NK-92 (cell line): ENCODE results near the gene LPIN3.
"Not testable (repeated sequence)": the region's sequence is repeated elsewhere in the genome, so short reads cannot be mapped to it uniquely, and the experiment has no call there.

Source experiments
- DNase-seq: peaks from one replicate; lab custom pipeline; 2025; ENCODE audit not compliant: unreplicated experiment; lab: John Stamatoyannopoulos, UW

LPIN3 gene, protein sequence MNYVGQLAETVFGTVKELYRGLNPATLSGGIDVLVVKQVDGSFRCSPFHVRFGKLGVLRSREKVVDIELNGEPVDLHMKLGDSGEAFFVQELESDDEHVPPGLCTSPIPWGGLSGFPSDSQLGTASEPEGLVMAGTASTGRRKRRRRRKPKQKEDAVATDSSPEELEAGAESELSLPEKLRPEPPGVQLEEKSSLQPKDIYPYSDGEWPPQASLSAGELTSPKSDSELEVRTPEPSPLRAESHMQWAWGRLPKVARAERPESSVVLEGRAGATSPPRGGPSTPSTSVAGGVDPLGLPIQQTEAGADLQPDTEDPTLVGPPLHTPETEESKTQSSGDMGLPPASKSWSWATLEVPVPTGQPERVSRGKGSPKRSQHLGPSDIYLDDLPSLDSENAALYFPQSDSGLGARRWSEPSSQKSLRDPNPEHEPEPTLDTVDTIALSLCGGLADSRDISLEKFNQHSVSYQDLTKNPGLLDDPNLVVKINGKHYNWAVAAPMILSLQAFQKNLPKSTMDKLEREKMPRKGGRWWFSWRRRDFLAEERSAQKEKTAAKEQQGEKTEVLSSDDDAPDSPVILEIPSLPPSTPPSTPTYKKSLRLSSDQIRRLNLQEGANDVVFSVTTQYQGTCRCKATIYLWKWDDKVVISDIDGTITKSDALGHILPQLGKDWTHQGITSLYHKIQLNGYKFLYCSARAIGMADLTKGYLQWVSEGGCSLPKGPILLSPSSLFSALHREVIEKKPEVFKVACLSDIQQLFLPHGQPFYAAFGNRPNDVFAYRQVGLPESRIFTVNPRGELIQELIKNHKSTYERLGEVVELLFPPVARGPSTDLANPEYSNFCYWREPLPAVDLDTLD

DNA sequence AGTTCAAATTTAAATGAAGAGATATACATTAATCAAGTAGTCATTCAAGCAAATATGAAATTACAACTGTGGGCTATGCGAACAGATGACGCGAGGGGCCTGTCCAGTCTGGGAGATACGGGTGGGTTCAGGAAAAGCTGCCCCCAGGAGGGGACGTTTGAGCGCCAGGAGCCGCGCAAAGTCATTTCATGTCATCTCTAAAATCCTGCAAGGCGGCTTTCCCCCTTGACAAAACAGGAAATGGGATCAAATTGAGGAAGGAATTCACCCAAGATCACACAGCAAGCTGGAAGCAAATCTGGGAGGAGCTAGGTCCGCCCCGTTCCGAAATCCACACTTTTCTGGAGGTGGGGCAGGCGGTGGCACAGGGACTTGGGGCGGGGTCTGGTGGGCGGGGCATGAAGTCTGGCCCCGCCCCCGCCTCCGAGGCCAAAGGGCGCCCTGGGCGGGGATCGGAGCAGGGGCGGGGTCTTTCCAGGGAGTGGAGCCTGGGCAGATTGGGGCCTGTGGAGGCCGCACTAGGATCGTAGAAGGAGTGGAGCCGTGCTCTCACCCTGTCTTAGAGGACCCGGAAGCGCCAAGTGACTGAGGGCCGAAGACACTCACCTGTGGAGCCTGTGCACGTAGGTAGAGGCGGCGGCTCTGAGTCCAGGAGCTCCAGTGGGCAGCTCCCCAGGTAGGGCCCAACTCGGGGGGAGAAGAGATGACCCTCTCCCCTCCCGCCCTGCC is at the start of gene LPIN3:
Gene LPIN3 (plus strand): TSS at position 495 of the 729 bp plus-strand sequence. CDS start 4,983 bp downstream, outside the sequence.
- DNase-seq, result no peak

GRCh38 chr20:41293269-41294037 is 47.2 kb upstream of the LPIN3 start:
- no peak for DNase-seq

DNA sequence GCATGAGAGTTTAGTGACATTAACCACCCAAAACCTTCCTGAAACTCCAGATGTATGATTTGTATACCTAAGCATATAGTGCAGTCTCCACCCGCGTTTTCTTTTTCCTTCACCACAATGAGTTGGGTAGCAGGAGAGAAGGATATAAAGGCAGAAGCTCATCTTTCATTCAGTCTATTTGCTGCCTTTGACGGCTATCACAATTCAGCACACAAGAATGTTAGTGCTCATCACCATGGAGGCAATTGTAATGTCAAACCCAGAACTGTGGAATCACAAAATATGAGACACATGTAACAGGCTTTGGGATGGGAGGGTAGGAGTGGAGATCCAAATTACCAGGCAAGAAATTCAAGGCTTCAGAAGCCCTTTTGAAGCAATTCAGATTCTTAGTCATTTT is 40.7 kb upstream of the LPIN3 start:
- DNase-seq, result no peak

DNA sequence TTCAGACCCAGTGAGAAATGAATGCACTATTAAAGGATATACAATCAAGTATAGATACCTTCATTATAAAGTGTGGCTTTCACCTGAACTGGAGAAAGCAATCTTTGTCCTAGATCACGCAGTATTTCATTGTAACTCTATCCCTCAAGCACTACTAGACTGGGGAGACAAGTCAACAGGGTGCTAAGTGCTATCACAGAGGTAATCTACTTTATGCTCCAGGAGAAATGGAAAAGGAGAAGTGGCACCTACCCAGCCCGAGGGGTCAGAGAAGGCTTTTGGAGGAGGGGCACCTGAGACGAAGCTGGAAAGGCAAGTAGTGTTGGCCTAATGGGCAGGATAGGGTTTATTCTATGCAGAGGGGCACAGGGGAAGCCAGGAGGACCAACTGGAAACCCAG is 40.2 kb upstream of the LPIN3 start:
- DNase-seq, result no peak

- DNase-seq, result no peak
These were observed 39.7 kb upstream of the LPIN3 start for GRCh38 chr20:41300886-41301285.

DNA sequence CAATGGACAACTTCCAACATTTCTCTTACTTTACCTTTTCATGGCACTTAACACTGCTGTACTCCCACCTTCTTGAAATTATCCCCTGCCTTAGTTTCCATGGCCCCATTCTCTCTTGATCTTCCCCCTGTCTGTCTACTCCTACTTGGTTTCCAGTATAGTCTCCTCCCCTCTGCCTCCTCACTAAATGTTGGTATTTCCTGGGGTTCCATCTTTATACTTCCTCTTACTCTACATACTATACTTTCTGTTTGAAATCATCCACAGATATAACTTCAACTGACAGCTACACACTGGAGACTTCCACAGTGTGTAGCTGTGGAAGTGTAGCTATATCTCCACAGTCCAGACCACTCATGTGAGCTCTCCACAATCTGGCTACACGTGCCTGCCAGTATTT is 36.6 kb upstream of the LPIN3 start:
- DNase-seq, result no peak

DNA sequence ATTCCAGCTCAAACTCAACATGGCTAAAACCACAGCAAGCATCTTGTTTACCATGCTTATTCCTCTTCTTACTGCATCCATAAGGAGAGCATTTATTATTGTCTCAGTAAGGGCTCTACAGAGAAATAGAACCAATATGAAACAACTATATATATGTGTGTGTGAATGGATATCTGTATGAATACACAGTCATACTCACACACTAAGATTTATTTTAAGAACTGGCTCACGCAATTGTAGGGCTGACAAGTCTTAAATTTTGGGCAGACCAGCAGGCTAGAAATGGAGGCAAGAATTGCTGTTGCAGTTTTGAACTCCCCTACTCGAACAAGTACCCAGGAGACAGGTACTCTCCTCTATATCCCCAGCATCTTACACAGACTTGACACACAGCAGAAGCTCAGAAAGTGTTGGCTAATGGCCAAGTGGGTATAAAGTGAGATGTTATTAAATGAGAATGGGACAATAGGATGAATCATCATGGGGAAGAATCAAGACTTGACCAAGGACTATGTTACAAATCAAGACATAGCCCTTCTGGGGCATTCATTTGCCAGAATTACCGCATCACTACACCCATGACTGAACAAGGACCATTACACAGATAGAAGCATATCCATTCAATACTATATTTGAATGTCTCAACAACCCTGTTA is 36.1 kb upstream of the LPIN3 start:
- no peak for DNase-seq

GRCh38 chr20:41306061-41306727 is 34.4 kb upstream of the LPIN3 start:
- no peak for DNase-seq

GRCh38 chr20:41307021-41307420 is 33.6 kb upstream of the LPIN3 start:
- no peak for DNase-seq

- no peak for DNase-seq
These were observed 32.3 kb upstream of the LPIN3 start for GRCh38 chr20:41308290-41308711.

- no peak for DNase-seq
These were observed 31.8 kb upstream of the LPIN3 start for GRCh38 chr20:41308726-41309413.

- DNase-seq, result no peak
These were observed 30.8 kb upstream of the LPIN3 start for GRCh38 chr20:41309817-41310216.

DNA sequence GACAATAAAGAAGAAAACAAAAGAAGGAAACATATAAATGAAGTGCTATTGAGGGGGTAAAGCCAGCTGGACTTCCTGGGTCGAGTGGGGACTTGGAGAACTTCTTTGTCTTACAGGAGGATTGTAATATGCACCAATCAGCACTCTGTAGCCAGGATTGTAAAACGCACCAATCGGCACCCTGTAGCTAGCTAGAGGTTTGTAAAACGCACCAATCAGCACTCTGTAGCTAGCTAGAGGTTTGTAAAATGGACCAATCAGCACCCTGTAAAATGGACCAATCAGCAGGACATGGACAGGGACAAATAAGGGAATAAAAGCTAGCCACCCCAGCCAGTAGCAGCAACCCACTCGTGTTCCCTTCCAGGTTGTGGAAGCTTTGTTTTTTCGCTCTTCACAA is 28.6 kb upstream of the LPIN3 start:
- not testable (repeated sequence) for DNase-seq

- no peak for DNase-seq
These were observed 26.2 kb upstream of the LPIN3 start for GRCh38 chr20:41314386-41314785.

GRCh38 chr20:41316051-41316450 is 24.6 kb upstream of the LPIN3 start:
- DNase-seq, result no peak

DNA sequence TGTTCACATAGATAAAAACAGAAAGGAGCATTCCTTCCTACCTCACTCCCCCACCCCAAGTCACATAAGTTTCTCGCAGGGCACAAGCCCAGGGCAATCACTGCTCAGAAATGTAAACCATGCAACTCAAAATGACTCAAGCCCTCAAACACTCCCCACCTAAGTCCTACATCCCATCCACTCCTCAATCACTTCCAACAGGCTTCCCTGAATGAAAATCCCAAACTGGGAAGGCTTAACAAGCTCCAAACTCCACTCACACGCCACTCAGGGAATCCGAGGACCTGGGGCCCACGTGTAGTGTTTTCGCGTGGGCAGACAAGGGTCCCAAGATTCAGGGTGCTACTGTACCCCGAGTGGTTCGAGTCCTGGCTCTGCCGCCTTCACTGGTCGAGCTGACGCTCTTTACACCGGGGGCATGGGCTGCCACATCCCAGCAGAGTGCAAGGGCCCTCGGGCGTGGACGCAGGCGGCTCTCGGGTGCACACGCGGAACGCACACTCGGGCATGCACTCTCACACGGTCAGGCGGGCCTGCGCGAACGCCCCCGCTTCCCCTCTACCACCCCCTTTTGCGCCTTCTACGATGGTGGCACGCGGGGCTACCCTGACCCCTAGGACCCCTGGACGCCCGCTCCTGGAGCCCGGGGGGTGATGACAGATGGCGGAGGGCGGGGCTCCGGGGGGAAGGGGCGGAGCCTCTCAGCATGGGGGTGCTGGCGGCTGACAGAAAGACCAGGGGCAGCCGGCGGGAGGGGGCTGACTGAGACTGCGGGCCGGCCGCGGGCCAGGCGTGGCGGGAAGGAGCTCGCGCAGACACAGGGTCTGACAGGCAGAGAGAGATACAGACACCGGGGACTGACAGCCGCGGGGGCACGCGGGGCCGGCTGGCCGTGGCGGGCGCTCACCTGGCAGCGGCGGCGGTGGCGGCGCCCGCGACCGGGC is 23.7 kb upstream of the LPIN3 start:
- DNase-seq, result no peak

DNA sequence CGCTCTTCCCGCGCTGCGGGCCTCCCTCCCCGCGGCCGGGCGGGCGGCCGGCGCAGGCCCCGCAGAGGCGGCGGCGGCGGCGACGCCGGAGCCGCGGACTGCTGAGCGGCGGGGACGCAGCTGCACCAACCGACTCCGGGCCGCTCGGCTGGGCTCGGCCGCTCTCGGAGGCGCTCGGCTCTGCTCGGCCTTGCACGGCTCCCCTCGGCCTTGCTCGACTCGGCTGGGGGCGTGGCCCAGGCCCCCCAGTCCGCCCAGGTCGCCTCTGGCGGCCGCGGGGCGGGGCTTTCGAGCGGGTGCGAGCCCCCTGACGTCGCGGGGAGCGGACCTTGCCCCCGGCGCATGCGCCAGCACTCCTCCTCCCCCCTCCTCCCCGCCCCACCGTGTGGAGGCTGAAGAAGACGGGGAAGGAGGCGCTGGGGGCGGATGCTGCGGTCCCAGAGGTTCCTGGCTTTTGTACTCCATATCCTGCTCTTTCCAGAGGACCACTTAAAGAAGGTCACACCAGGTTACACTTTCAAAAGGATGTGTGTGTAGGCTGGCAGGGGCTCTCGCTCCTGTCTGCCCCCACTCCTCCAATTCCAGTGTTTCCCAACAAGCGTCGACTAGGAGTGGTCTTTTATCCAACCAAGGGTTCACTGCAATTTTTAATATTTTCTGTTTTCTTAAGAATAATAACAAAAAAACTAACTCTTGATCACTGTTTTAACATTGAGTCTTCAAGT is 22.9 kb upstream of the LPIN3 start, which contains the start of gene ZHX3:
Gene ZHX3 (minus strand): TSS at position 186 of the 725 bp plus-strand sequence. CDS start 112,815 bp downstream, outside the sequence.
- peak; percentile 72 for DNase-seq
